Uterine smooth muscle cell (primary cell): ENCODE data around the gene KCNA3. TPM values are rescaled to one million over a fixed set of nuclear protein-coding genes. Genes with fewer than 3 reads are reported as not detected.

Experiments
- total RNA-seq: library from RNA; depleted of rRNA; stranded (reverse); fragments of >200 nt; gene quantifications from 2 replicates; pipeline ENCODE4 v1.2.3, GENCODE V29; 2014

Gene KCNA3
- 1.5 and 1.6 TPM in 2 replicates for total RNA-seq

GRCh38 chr1:110674337-110675059, at the start of gene KCNA3:
KCNA3 (minus strand) TSS chr1:110674940; CDS start chr1:110674809, 131 bp downstream.

Other genes starting within 250 kb of the KCNA3 start
- gene PROK1, start 223.8 kb downstream of the KCNA3 start, total RNA-seq: not detected in 2 replicates
- not detected in 2 replicates for gene KCNA10, start 155.8 kb downstream of the KCNA3 start, total RNA-seq
- not detected in 2 replicates for gene KCNA2, start 68.6 kb downstream of the KCNA3 start, total RNA-seq
- gene CD53, start 198.2 kb upstream of the KCNA3 start, total RNA-seq: not detected in 2 replicates